ENCODE results near the gene WNK1.
"Not testable (repeated sequence)": the region's sequence is repeated elsewhere in the genome, so short reads cannot be mapped to it uniquely, and the experiment has no call there.

WNK1 gene

DNA sequence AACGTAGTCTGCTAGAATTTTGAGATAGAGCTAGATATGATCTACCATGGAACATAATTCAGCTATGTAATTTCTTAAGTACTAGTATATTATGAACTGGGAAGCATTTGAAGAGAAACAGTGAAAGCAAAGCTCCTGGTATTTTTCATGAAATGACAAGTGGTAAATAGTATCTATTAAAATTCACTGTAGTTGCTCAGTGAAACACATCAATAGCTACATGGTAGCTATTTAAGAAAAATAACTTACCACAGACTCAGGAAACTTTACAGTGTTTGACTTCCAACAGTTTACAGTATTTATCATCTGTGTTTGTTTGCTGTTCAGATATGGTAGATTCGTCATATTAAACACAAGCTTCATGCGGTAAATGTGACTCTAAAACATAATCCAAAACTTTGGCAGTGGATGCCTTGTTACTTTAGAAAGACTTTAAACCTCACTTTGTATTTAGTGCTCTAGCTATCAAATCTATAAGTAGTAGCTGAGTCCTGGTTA lies 25.2 kb downstream of the WNK1 start:
- DNase-seq: no peak

DNA sequence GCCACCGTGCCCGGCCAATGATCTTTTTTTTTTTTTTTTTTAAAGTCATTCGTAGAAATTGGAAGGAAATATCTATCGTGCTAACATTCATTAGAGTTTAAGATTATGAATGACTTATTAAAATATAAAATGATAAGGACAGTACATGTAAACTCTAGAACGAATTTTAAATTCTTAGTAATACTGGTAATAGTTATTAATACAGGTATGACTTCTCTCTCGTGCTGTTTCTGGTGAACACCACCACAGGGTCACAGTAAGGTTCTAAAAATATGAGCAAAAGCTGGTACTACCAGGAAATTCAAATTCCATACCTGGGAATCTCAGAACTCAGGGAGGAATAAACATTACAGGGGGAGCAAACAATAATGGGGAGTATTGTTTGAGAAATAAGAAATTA lies 26.2 kb downstream of the WNK1 start:
- DNase-seq: no peak

DNA sequence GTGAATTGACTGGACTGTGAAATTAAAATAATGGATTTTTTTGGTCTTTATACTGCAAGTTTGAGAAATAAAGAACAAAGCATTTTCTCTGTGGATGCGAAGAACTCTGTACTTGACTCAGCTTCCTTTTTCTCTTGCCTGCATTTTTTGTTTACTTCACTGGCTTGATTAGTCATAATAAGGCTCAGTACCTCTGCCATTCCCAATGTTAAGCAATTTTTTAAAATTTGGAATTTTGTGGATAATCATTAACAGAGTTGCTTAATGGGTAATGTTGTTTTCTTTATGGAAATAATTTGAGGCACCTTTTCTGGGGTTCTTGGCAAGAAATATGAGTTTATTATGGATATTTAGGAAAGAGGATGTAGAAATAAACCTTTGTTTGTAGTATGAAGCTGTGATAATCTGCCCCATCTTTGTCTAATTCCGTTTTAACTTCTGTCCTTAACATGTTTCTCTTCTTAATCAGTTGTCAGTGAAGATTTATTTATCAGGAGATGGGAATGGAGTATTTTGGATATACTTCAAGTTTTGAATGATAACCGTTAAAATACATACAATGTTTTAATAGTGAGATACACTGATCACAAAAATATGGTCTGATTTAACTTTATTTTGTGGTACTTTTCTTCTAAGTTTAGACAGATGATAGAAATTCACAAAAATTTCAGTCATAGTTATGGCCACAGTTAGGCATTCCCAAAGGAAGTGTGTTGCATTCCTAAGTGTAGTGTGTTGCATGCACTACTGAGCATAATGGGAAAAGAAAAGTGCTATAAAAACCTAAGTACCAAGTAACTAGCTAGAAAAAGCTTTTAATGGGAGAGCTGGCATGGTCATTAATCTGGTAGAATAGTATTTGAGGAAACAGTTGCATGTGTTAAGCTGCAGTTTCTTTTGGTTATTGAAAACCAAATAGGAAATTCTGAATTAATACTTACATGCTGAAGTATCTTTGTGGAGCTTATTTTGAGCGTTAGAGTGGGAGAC lies 27.7 kb downstream of the WNK1 start:
- no peak for DNase-seq

DNA sequence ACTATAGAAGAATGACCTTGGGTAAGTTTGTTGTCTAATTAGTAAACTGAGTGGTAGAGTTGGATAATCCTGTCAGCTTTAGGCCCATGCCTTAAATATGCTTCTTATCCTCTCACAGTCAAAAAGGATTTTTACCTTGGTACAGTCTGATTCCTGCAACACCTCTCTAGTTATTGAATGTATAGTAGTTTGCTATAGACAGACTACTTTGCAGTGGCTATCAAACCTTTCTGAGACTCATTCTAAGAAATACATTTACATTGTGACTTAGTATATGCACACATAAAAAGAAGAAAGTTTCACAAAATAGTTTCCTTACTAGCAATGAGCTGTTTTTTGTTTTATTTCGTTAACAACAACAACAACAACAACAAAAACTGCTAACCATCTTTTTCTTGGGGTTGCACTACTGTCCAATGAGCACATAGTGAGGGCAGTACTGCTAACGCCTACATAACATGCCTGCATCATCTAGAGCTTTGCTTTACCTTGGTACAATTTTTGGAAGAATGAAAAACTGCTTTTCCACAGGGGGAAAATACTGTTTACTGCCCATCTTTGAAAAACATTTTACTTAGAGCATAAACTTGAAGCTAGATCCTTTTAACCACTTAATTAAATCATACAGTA lies 28.5 kb downstream of the WNK1 start:
- DNase-seq: no peak

DNA sequence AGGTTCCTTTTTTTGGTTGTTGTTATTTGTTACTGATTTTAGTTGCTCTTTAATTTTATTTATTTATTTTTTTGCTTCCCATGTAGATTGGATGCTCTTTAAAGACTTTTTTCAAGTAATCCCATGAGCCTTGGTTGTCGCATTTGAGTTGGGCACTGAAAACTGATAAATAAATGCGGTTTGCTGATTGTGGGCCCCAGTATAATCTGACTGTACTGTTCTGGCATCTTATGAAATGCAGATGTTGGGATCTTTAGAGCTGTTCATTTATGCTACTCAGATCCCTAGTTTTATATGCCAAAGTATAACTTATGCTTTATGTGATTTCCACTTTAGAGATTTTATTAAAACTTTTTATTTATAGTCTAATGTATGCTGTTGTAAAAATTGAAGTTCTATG lies 33.3 kb downstream of the WNK1 start:
- DNase-seq: no peak

DNA sequence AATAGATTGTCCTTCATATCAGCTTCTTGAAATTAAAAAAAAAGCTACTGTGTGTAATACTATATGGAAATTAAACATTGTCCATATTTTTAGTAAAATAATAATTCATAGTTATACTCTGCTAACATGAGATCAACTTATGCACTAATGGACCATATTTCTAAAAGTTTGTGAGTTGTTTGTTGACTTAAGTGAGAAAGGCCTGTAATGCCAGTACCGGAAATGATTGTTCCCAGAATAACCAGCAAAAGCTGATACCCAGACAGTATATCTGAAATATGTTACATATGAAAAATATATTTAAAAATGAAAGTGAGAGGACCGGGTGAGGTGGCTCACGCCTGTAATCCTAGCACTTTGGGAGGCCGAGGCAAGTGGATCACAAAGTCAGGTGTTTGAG lies 35.9 kb downstream of the WNK1 start:
- DNase-seq: no peak

DNA sequence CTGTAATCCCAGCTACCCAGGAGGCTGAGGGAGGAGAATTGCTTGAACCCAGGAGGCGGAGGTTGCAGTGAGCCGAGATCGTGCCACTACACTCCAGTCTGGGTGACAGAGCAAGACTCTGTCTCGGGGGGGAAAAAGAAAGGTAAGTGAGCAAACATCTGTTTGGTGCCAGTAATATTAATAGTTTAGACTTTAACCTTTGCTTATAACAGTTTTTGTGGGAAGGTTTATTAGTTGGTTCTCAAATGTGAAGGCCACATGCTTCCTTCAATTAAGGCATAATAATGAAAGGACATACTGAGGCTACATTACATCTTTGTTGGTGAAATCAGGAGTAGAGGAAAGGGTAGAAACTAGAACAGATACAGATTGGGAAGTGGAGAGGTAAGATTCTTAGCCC lies 36.4 kb downstream of the WNK1 start:
- DNase-seq: not testable (repeated sequence)

DNA sequence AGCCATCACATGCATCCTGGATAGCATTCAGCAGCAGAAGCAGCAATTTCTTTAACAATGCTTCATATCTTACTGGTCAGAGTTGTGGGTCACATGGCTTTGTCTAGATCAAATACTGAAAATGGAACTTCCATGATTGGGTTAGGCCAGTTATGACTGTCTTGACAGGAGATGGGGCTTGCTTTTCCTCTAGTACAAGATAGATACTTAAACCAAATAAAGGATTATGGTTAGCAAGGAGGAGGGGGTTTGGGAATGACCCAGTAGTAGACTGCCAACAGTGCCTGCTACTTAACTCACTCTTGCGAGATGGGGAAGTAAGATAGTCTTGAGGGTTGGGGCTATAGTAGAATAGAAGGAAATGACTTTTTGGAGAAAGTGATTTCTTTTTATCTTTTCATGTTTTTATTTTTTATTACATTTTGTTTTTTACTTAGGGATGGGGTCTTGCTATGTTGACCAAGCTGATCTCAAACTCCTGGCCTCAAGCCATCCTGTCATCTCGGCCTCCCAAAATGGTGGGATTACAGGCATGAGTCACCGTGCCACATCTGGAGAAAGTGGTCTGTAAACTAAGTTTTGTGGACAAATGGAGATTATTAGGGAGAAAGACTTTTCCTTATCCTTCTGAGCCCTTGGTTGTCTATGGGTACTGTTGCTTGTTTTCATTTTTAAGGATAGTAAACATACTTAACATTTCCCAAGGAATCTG lies 37.6 kb downstream of the WNK1 start:
- DNase-seq: no peak

DNA sequence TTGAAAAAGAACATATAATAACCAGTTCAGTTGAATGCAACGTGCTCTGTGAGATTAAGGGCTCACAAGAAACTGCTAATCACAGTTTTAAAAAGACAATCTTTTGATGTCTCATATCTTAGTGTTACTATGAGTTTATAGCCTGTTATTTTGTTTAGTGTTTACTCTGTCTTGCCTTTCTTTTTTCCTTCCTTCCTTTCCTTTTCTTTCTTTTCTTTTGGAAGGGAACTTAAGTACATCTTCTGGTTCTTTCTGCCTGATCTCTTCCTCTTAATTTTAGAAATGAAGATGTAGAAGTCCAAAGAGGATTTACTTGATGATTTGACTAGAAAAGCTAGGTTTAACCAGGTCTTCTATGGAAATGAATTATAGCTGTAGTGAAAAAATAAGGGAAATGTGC lies 38.2 kb downstream of the WNK1 start:
- DNase-seq: no peak

DNA sequence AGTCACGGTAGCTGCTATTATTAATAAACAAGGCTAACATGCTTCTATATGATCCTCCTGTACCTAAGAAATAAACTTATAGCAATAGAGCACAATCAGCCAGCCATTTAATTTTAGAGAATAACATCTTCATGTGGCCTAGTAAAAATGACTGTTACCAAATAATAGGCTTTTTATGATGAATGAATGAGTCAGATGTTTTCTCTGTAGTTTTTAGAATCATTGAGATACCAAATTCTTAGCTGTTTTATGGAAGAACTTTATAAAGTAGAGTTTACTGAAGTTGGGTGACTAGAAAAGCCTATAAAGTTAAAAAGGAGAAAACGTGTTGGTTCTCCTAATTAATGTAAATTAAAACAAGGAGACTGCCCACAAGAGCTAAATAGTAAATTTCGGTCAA lies 40.7 kb downstream of the WNK1 start:
- DNase-seq: no peak

DNA sequence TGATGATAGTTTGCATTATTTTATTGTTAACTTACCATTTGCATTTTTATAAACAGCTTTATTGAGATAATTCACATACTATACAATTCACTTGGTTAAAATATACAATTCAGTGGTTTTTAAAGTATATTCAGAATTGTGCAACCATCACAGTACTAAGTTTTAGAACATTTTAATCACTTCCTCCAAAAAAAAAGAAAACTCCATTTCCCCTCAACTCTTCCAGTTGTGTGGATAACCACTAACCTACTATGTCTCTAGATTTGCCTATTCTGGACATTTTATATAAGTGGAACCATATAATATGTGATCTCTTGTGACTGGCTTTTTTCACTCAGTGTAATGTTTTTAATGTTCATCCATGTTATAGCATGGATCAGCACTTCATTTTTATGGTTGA lies 41.3 kb downstream of the WNK1 start:
- DNase-seq: no peak

DNA sequence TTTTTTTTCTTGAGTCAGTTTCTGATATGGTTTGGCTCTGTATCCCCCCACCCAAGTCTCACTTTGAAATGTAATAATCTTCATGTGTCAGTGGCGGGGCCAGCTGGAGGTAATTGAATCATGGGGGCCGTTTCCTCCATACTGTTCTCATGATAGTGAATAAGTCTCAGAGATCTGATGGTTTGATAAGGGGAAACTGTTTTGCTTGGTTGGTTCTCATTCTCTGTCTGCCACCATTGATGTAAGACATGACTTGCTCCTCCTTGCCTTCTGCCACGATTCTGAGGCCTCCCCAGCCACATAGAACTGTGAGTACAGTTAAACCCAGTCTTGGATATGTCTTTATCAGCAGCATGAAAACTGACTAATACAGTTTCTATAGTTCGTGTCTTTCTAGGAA lies 42.9 kb downstream of the WNK1 start:
- no peak for DNase-seq

DNA sequence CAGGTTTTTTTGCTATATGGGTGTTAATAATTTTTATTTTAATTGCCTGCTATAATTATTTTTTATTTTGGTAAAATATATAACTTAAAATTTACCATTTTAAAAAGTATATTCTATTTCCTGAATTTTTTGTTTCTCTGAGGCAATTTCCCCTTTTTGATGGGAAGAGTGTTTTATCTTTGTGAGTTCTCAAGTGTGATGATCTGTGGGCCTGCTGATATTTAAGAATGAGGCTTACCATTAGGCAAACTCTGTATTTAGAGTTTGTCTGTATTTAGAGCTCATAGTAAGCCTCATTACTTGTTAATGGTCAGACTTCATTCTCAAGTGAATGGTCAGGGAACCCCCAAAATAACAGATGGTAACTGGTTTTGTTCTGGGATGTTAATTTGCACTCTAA lies 48.0 kb downstream of the WNK1 start:
- no peak for DNase-seq

DNA sequence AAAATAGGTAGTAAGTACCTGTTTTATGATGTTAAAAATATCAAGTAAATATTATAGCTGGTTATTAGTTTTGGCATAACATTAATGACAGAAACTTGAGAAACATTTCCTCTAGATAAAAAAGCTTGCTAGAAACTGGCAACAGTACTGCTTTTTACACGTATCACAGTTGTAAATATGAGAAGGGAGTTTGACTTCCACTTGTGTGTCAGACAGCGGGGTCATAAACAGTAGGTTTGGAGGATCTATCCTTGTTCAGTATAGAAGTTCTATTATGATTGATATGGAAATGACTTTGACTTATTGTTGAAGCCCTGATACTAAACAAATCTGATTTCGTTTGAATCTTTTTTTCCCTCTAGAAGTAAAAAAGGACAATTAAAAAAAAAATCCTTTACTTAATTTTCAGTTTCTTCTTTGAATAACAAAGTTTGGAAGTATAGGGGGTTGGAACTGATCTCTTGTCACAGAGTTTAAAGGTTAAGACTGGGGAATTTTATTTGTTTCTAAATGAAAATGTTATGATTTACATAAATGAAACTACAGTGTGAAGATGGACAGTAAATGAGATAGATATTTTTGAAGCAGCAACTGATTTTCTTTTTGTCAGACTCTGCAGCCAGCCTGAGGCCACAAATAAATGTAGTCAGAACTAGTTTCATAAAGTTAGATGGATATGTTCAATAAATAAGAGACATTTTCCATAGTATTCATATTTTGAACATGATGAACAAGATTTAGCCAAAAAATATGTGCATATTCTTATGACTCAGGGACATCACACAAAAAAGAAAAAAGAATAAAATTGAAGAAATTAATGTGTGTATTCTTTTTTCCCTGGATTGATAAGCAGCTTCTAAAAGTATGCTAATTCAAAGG lies 50.1 kb downstream of the WNK1 start:
- no peak for DNase-seq

DNA sequence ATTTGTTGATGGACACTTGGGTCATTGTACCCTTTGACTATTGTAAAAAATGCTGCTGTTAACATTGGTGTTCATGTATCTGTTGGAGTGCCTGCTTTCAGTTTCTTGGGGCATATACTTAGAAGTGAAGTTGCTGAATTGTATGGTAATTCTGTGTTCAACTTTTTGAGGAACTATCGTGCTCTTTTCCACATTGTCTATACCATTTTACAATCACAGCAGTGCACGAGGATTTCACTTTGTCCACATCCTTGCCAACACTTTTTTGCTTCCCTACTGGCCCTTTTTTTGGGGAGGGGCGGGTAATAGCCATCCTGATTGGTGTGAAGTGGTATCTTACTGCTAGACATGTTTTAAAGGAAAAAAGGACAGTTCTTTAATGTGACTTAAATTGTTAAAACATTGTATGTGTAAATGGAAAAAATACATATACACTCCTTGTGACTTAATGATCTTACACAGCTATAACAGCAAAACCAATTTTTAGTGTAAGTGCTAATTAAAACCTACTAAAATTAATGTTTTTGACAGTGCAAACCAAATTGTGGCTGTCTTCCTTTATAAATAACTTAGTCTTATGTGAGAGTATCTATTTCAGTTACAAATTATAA lies 52.7 kb downstream of the WNK1 start:
- no peak for DNase-seq

DNA sequence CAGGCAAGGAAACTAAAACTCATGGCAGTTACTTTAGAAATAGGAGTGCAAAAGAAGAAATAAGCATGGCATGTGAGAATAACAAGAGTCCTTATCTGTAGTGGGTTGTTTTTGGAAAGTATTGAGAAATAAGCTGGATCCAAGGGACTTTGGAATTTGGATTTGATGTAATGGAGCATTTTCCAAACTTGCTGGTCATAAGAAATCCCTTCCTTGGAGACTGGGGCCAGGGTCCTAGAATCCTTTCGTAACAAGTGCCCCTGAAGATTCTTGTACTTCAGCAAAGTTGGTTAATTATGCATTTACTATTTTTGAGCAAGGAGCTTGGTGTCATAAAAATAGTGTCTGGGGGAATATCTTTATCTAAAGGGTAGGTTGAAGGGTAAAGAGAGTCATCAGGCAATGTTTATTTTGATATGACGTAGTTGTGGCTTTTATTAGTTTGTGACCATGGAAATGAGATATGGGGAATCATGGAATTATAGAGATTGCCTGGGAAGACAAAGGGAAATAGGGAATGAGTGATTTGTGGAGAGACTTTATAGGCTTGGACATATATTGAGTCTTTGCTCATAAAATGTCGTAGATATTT lies 53.9 kb downstream of the WNK1 start:
- DNase-seq: no peak

DNA sequence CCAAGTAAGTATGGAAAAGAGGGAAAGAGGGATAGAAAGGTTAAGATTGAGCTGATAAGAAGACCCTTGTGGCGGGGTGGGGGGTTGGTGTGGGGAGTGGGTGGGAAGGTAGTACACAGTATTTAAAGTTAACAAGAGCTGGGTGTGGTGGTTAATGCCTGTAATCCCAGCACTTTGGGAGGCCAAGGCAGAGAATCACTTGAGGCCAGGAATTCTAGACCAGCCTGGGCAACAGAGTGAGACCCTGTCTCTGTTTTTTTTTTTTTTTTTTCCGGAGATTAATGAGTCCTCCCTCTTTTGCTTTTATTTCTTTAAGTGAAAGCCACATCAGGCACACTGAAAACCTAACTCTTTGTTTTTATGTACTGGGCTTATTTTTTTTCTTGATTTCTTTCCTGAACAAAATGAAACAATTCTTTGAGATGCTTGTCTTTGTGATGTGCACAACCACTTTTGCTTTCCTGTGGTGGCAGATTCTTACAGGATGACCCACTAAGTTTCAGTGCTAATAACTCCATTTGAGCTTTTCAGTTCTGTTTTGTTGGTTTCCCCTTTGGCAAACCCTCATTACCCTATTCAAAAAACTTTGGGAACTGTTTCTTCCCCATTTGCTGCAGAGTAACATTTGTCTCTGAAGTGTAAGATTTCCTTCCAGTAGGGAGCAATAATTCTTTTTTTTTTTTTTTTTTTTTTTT lies 54.8 kb downstream of the WNK1 start:
- DNase-seq: no peak

DNA sequence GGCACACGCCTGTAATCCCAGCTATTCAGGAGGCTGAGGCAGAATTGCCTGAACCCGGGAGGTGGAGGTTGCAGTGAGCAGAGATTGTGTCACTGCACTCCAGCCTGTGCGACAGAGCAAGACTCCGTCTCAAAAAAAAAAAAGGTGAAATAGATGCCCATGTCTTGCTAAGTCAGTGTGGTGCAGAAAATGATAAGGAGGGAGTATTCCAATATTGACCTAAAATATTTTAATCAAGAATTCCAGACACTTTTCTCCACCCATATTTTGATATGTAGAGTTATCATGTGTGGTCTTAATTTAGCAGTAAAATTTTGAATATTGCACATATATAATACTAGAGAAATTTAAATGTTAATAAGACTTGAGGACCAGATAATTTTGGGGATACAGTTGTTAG lies 57.7 kb downstream of the WNK1 start:
- DNase-seq: no peak

DNA sequence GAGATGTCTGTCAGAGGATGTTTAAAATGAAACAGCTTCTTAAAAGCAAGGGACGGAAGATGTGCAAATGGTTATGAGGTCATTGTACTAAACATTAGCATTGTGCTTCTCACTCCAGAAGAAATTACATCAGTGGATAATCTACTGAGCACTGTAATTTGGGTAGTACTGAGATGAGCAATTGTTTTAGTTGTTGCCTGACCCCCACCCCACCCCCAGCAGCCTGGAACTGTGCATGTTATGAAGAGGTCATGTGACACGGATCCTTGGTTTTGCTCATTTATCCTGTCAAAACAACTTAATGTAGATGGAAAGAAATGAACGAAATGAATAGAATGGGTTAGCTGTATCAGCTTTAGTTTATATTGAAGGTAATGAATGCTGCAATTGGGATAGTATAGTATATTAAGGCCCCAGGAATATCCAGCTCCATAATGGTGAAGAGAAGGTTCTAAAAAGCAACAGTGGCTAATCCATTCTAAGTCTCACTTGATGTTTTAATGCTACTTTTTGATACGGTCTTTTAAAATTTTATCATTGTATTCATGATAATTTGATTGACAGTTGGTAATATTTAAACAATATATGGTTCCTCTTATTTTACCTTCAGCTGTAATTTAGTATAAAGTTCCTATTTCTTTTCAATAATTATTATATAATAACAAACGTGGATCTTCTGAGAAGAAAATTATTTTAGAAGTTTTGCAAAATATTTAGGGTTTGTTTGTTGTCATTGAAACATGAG lies 58.5 kb downstream of the WNK1 start:
- no peak for DNase-seq
